ENCODE measurements around the gene CARD10.

DNA sequence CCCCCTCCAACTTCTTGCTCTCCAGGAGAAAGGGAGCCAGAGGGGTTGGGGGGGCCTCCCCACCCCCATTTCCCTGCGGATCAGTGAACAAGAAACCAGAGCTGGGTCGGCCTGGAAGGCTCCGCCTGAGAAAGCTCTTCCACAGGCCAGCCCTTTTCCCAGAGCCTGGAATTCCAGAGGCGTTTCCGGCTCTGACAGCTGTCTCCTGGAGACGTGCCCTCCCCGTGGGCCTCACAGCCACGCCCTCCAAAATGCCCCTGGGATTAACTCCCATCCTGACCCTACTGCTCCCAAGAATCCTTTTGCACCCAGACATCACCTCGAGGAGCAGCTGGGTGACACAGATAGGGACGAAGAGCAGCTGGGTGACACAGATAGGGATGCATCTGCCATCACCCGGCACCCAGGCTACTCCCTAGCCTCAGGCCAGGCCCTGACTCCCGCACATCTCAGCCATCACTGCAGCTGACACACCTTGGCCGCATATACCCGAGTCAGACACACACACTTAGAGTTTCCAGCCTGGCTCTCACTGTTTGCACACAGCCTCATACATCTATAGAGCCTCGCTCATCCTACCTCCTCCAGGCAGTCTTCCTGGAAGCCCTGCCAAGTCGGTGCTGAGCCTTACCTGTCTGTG, 33.4 kb upstream of the CARD10 start:
- TF ChIP-seq, protein P1, sequence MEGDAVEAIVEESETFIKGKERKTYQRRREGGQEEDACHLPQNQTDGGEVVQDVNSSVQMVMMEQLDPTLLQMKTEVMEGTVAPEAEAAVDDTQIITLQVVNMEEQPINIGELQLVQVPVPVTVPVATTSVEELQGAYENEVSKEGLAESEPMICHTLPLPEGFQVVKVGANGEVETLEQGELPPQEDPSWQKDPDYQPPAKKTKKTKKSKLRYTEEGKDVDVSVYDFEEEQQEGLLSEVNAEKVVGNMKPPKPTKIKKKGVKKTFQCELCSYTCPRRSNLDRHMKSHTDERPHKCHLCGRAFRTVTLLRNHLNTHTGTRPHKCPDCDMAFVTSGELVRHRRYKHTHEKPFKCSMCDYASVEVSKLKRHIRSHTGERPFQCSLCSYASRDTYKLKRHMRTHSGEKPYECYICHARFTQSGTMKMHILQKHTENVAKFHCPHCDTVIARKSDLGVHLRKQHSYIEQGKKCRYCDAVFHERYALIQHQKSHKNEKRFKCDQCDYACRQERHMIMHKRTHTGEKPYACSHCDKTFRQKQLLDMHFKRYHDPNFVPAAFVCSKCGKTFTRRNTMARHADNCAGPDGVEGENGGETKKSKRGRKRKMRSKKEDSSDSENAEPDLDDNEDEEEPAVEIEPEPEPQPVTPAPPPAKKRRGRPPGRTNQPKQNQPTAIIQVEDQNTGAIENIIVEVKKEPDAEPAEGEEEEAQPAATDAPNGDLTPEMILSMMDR (IDR thresholded peaks at IDR 0.05), result no peak
- TF ChIP-seq POLR2AphosphoS5 (IDR thresholded peaks at IDR 0.05) (no peak), POLR2A (IDR thresholded peaks at IDR 0.05; ENCODE audit: low read depth) (no peak)

Data from esophagus muscularis mucosa (tissue), 3 donors.